ENCODE data around the gene ANK3. TPM values are rescaled to one million over a fixed set of nuclear protein-coding genes. Genes with fewer than 3 reads are reported as not detected.

The ANK3 gene
- total RNA-seq, 4 donors from 2014 or later: 125 to 171 (median 149) TPM

DNA sequence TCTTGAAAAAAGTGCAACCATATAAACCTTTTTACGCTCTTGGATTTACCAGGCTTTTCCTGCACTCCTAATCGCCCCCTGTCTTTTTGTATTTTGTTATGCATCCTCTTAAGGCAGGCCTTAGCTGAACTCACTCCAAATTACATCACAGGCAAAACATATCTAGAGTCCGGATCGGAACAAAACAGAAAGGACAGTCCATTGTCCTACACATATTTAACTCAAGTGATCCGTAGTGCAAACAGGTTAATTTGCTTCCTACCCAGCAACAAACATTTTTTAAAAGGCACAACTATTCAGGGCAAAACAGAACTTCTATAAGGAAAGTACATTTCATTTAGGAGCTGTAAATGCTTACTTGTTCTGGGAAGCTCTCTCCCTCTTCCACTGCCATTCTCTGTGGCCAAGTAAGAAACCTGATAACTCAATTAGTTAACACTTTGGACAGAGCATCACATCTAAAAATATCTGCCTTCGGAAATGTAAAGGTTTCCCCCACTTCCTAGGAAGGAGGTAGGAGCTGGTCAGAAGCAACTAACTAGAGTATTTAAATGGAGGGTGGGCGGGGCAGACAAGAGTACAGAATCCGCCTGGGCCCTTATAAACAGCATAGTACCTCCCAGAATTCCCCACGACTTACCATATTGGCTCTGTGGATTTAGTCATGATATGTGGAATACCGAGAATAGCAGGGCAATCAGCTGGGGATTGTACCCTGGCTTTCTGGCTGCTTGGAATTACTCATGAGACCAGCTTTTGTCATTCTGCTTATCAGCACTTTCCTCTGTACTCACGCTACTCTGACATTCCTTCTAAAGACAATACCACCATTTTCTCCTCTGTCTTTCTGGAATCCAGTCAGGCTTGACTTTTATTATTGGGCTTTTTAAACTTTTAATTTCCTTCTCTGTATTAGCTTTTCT, 89.5 kb downstream of the ANK3 start:
- H3K4me3 ChIP-seq: peak overlapping the region; percentile 6 to 51 (median 44)
- in situ Hi-C loops (cut with MboI; ENCODE audit: low sequenced_read_pairs in 4 of 4): no loop called here
- no peaks in the 10 kb centered on the region for H3K36me3 ChIP-seq
- H3K9me3 ChIP-seq: no peaks in the 10 kb centered on the region
- no peaks in the 10 kb centered on the region for H3K27me3 ChIP-seq
- ATAC-seq: peak; percentile 36 to 45
- TF ChIP-seq POLR2A (IDR thresholded peaks at IDR 0.05): no peak
- TF ChIP-seq, protein P1, sequence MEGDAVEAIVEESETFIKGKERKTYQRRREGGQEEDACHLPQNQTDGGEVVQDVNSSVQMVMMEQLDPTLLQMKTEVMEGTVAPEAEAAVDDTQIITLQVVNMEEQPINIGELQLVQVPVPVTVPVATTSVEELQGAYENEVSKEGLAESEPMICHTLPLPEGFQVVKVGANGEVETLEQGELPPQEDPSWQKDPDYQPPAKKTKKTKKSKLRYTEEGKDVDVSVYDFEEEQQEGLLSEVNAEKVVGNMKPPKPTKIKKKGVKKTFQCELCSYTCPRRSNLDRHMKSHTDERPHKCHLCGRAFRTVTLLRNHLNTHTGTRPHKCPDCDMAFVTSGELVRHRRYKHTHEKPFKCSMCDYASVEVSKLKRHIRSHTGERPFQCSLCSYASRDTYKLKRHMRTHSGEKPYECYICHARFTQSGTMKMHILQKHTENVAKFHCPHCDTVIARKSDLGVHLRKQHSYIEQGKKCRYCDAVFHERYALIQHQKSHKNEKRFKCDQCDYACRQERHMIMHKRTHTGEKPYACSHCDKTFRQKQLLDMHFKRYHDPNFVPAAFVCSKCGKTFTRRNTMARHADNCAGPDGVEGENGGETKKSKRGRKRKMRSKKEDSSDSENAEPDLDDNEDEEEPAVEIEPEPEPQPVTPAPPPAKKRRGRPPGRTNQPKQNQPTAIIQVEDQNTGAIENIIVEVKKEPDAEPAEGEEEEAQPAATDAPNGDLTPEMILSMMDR (IDR thresholded peaks at IDR 0.05 in 4 of 5, conservative IDR thresholded peaks at IDR 0.05 in 1 of 5): no peak
- DNase-seq: no peak
- peaks cover 5 to 9% of the 10 kb centered on the region in 2 donors for H3K4me1 ChIP-seq
- peak overlapping the region in 1 of 4 donors; percentile 55 for H3K27ac ChIP-seq
- intact Hi-C loops (cut with DNase I; ENCODE audit: low total_unique reads): no loop called here

DNA sequence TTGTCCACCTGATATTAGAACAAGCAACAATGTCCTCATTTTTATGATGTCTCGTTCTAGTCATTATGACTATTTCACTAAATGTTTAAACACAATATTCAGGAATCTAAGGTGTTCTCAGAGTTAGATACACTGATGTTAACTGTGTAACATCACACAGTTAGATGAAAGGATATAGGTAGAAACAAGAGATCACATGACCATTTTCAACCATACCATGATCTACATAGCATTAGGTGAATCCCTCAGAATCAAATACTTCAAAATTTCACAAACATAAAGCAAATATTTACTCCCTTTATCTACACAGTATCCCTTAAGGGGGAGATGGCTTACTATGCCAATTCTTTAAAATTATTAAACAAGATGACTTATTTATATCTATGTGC, 90.3 kb downstream of the ANK3 start:
- no peaks in the 10 kb centered on the region for H3K27me3 ChIP-seq
- DNase-seq: no peak
- TF ChIP-seq, protein P1 (IDR thresholded peaks at IDR 0.05 in 4 of 5, conservative IDR thresholded peaks at IDR 0.05 in 1 of 5): no peak
- H3K9me3 ChIP-seq: no peaks in the 10 kb centered on the region
- no peak for ATAC-seq
- intact Hi-C loops (cut with DNase I; ENCODE audit: low total_unique reads) (no loop called here), in situ Hi-C loops (cut with MboI; ENCODE audit: low sequenced_read_pairs in 4 of 4) (no loop called here)
- H3K36me3 ChIP-seq: no peaks in the 10 kb centered on the region
- H3K4me1 ChIP-seq: peaks cover 5 to 9% of the 10 kb centered on the region in 2 donors
- no peak overlapping the region for H3K27ac ChIP-seq
- peak overlapping the region in 1 of 4 donors; percentile 51 for H3K4me3 ChIP-seq

DNA sequence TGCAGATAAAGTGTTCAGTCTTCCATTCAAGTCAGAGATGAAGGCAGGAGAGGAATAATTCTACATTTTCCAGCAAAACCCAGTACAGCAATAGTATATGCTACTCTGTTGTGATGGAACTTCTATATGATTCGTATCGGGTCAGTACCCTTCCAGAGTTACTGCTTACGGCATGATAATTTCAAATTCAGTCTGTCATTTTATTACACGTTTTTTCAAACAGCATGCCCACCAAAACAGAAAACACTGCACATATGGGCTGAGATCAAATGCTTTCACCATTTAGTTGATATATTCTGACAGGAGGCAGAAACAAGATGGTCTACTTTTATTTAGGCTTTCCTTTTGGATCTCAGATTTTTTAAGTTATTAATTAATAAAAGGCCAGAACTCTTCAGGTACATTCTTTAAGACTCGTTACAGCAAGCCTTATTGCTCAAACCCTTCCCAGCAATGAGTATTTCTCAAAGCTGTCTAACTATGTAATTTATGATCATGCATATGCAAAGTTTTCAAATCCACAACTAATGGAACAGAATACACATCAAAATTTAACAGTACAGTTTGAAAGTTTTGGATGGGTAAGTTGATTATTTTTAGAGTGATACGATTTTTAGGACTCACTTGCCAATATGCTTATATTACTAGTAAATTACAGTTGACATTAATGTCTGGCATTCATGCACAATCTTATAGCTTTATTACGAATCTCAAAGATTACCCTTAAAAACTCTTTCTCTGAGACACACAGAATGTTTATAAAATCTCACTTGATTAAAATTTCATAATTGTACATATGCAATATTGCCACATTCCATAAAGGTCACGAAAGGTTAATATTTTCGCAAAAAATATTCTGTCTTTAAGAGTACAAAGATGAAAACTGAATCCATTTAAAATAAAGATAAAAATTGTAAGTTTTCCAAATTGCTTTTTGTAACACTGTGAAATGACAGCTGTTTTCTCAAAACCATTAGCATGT, 91.0 kb downstream of the ANK3 start:
- H3K9me3 ChIP-seq: no peaks in the 10 kb centered on the region
- H3K27ac ChIP-seq: no peak overlapping the region
- in situ Hi-C loops (cut with MboI; ENCODE audit: low sequenced_read_pairs in 4 of 4): no loop called here
- H3K27me3 ChIP-seq: no peaks in the 10 kb centered on the region
- no peak for TF ChIP-seq POLR2A (IDR thresholded peaks at IDR 0.05)
- peaks cover 5 to 9% of the 10 kb centered on the region in 2 donors for H3K4me1 ChIP-seq
- no peaks in the 10 kb centered on the region for H3K36me3 ChIP-seq
- ATAC-seq (no peak), DNase-seq (no peak)
- intact Hi-C loops (cut with DNase I; ENCODE audit: low total_unique reads): no loop called here
- no peak overlapping the region for H3K4me3 ChIP-seq

DNA sequence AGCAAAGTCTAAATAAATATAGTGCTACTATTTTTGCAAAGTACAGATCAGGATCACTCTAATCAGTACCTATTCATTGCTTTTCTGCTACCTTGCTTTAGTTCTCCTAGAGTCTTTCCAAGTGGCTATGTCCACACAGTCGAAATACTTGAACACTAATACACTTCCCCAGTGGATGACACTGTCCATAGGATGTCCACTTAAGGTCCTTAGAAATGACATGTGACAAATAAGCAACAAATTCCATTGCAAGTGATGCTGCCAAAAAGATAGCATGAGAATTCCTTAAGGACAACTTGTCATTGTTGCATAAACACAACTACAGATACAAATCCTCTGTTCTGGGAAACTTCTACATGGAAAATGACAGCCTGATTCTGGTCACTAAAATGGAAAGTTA, 93.6 kb downstream of the ANK3 start:
- Histone ChIP-seq H3K4me3 (no peak overlapping the region), H3K27ac (no peak overlapping the region), H3K4me1 (peaks cover 5 to 9% of the 10 kb centered on the region in 2 donors), H3K9me3 (no peaks in the 10 kb centered on the region), H3K27me3 (no peaks in the 10 kb centered on the region), H3K36me3 (no peaks in the 10 kb centered on the region)
- intact Hi-C loops (cut with DNase I; ENCODE audit: low total_unique reads) (no loop called here), in situ Hi-C loops (cut with MboI; ENCODE audit: low sequenced_read_pairs in 4 of 4) (no loop called here)
- TF ChIP-seq, protein P1 (IDR thresholded peaks at IDR 0.05 in 4 of 5, conservative IDR thresholded peaks at IDR 0.05 in 1 of 5): no peak
- no peak for TF ChIP-seq POLR2A (IDR thresholded peaks at IDR 0.05)
- no peak for DNase-seq
- no peak for ATAC-seq
